HepG2 (cell line): ENCODE data around the gene CBFA2T2. TPM values are rescaled to one million over a fixed set of nuclear protein-coding genes. Genes with fewer than 3 reads are reported as not detected.
A peak's percentile ranks its signal among the peaks of the same experiment; 100 is the strongest.

Source experiments
- ATAC-seq: fragments of 200-7000 bp; cut with Tn5 transposase; 3 replicates; pipeline ENCODE4 v1.9.1; 2020; ENCODE audit warnings: mild to moderate bottlenecking, moderate library complexity
- BruUV-seq: library from RNA; stranded (reverse); fragments of 400-500 nt; replicated peaks from 2 replicates; lab custom pipeline; 2021; lab: Mats Ljungman, UMichigan
- CTCF ChIA-PET: fragments of 300-600 bp; formaldehyde crosslinking; extraction: SDS; loops from one replicate; lab custom pipeline; 2021; ENCODE audit warnings: low total read pairs, inconsistent platforms, low intra/inter-chr PET ratio; lab: Yijun Ruan, JAX
- POLR2A ChIA-PET: fragments of 350-600 bp; sonication (Branson Sonifier 250); formaldehyde crosslinking; loops from one replicate; lab custom pipeline; 2020; ENCODE audit warnings: antibody characterized with exemption, inconsistent platforms; lab: Yijun Ruan, JAX
- DNase-seq: peaks from one replicate; pipeline ENCODE4 v3.0.0-alpha.2; 2015; ENCODE audit warnings: low spot score
- FAIRE-seq: peaks from 3 replicates; lab custom pipeline; 2011; peaks lifted over from hg19 to GRCh38; lab: Jason Lieb, UNC
- H2AFZ ChIP-seq: one replicate; pipeline ENCODE4 v1.6.1; 2011; ENCODE audit warnings: low read length, inconsistent platforms
- H3K27ac ChIP-seq: fragments of 300-600 bp; 3 replicates; pipeline ENCODE4 v1.8.0; 2011; ENCODE audit warnings: mixed run types, mild to moderate bottlenecking, mixed read lengths, low read length, inconsistent platforms; ENCODE audit not compliant: insufficient read depth; ENCODE audit errors: extremely low read length
- H3K27me3 ChIP-seq, 2 experiments: fragments of 200-600 bp in 1 of 2; 2 replicates in 1 of 2; 3 replicates in 1 of 2; pipeline versions ENCODE4 v1.6.0 to v1.8.0; 2011; ENCODE audit warnings: low read length in 2 of 2, mild to moderate bottlenecking in 2 of 2, moderate library complexity in 2 of 2, inconsistent platforms in 1 of 2; ENCODE audit not compliant: insufficient read depth in 2 of 2, control insufficient read depth in 1 of 2
- H3K36me3 ChIP-seq, 2 experiments: fragments of 200-600 bp in 1 of 2; replicated peaks in 1 of 2; 2 replicates in 1 of 2; 3 replicates in 1 of 2; pipeline versions ENCODE4 v1.5.1 to v1.8.0; 2011; ENCODE audit warnings: low read length in 2 of 2, inconsistent platforms in 1 of 2; ENCODE audit not compliant: insufficient read depth in 2 of 2, control insufficient read depth in 1 of 2
- H3K4me1 ChIP-seq: 2 replicates; pipeline ENCODE4 v1.5.1; 2012; ENCODE audit warnings: low read length, inconsistent platforms; ENCODE audit not compliant: insufficient read depth
- H3K4me2 ChIP-seq: 2 replicates; pipeline ENCODE4 v1.6.0; 2011; ENCODE audit warnings: low read depth, low read length, inconsistent platforms
- H3K4me3 ChIP-seq, 3 experiments: fragments of 200-600 bp in 1 of 3; sonication (generic), shearing (Covaris generic) in 1 of 3; replicated peaks in 1 of 3; 2 replicates each; pipeline ENCODE4 v1.5.1; 2011 to 2016; ENCODE audit warnings: low read length in 3 of 3, inconsistent platforms in 2 of 3, low read depth in 2 of 3, mild to moderate bottlenecking in 2 of 3, control low read depth in 1 of 3, mixed read lengths in 1 of 3; ENCODE audit not compliant: insufficient read depth in 1 of 3
- H3K79me2 ChIP-seq: one replicate; pipeline ENCODE4 v1.6.1; 2011; ENCODE audit warnings: low read length, inconsistent platforms; ENCODE audit not compliant: insufficient read depth
- H3K9ac ChIP-seq: 2 replicates; pipeline ENCODE4 v1.6.0; 2011; ENCODE audit warnings: mild to moderate bottlenecking, low read depth, low read length, inconsistent platforms; ENCODE audit not compliant: insufficient read depth
- H3K9me3 ChIP-seq: 2 replicates; pipeline ENCODE4 v1.5.1; 2012; ENCODE audit warnings: mild to moderate bottlenecking, low read length
- H4K20me1 ChIP-seq: 2 replicates; pipeline ENCODE4 v1.6.0; 2011; ENCODE audit warnings: inconsistent platforms, mild to moderate bottlenecking, low read length, moderate library complexity; ENCODE audit not compliant: insufficient read depth
- CCAR2 ChIP-seq: fragments of 200-400 bp; formaldehyde crosslinking; optimal IDR thresholded peaks from 2 replicates; pipeline ENCODE3; 2018; ENCODE audit warnings: low read depth, mild to moderate bottlenecking, low read length, moderate library complexity
- KAT8 ChIP-seq: IDR thresholded peaks from 2 replicates; pipeline ENCODE4 v1.6.1; 2016; ENCODE audit warnings: missing genetic modification reagents, missing compliant biosample characterization
- KDM1A ChIP-seq: IDR thresholded peaks from 2 replicates; pipeline ENCODE4 v1.6.1; 2016; ENCODE audit warnings: missing compliant biosample characterization
- KDM4B ChIP-seq: sonication (generic); formaldehyde crosslinking; IDR thresholded peaks from 2 replicates; pipeline ENCODE4 v1.4.0; 2020; ENCODE audit warnings: missing genetic modification reagents
- MAFF ChIP-seq: IDR thresholded peaks from 2 replicates; pipeline ENCODE4 v1.6.1; 2011; ENCODE audit warnings: low read depth, low read length, improper control_type of control experiment
- MAFK ChIP-seq, 2 experiments: IDR thresholded peaks in 1 of 2; conservative IDR thresholded peaks in 1 of 2; 2 replicates each; pipeline ENCODE4 v1.6.1; 2011; ENCODE audit warnings: improper control_type of control experiment in 2 of 2, low read length in 2 of 2
- NONO ChIP-seq, 2 experiments: fragments of 450-650 bp in 1 of 2; sonication (generic) in 1 of 2; formaldehyde crosslinking in 1 of 2; IDR thresholded peaks in 1 of 2; conservative IDR thresholded peaks in 1 of 2; 2 replicates each; pipeline versions ENCODE4 v1.6.1 to v1.8.0; 2017 to 2022; ENCODE audit warnings: mild to moderate bottlenecking in 1 of 2, missing genetic modification reagents in 1 of 2, moderate library complexity in 1 of 2
- RORA ChIP-seq: sonication (generic); formaldehyde crosslinking; IDR thresholded peaks from 2 replicates; pipeline ENCODE4 v1.5.0; 2020; ENCODE audit warnings: mild to moderate bottlenecking, missing genetic modification reagents, moderate library complexity
- SMAD9 ChIP-seq: sonication (generic); formaldehyde crosslinking; IDR thresholded peaks from 2 replicates; pipeline ENCODE4 v1.5.1; 2020; ENCODE audit warnings: mild to moderate bottlenecking, missing genetic modification reagents
- SOX13 ChIP-seq, 3 experiments: fragments of 450-650 bp in 1 of 3; sonication (generic) in 1 of 3; formaldehyde crosslinking in 1 of 3; IDR thresholded peaks in 2 of 3; conservative IDR thresholded peaks in 1 of 3; 2 replicates each; pipeline versions ENCODE4 v1.5.0 to v1.6.1; 2016 to 2020; ENCODE audit warnings: antibody characterized with exemption in 1 of 3, mild to moderate bottlenecking in 1 of 3, missing compliant biosample characterization in 1 of 3, missing genetic modification reagents in 1 of 3, moderate library complexity in 1 of 3
- TCF12 ChIP-seq, 2 experiments: fragments of 450-650 bp in 1 of 2; sonication (generic) in 1 of 2; formaldehyde crosslinking in 1 of 2; IDR thresholded peaks; 2 replicates each; pipeline versions ENCODE4 v1.6.1 to v1.8.0; 2017 to 2022; ENCODE audit warnings: antibody characterized with exemption in 1 of 2, mild to moderate bottlenecking in 1 of 2, missing genetic modification reagents in 1 of 2, moderate library complexity in 1 of 2
- ZBTB33 ChIP-seq: sonication (generic); formaldehyde crosslinking; IDR thresholded peaks from 2 replicates; pipeline ENCODE4 v1.4.0; 2020; ENCODE audit warnings: missing genetic modification reagents
- ZBTB38 ChIP-seq: sonication (generic); formaldehyde crosslinking; IDR thresholded peaks from 2 replicates; pipeline ENCODE4 v1.5.1; 2020; ENCODE audit warnings: mild to moderate bottlenecking, missing genetic modification reagents
- ZNF280D ChIP-seq: sonication (generic); formaldehyde crosslinking; IDR thresholded peaks from 2 replicates; pipeline ENCODE4 v1.5.1; 2020; ENCODE audit warnings: mild to moderate bottlenecking, missing genetic modification reagents
- ZNF564 ChIP-seq: sonication (generic); formaldehyde crosslinking; IDR thresholded peaks from 2 replicates; pipeline ENCODE4 v1.8.1; 2023; ENCODE audit warnings: mild to moderate bottlenecking, missing genetic modification reagents
- WGBS: methylation state at CpG from one replicate; pipeline ENCODE4 v1.1.6; 2017; ENCODE audit warnings: low lambda C conversion rate; 5-methylcytosine and 5-hydroxymethylcytosine counted together
- in situ Hi-C: cut with HindIII; loops from 2 replicates; pipeline ENCODE4 v1.10.0; 2017; ENCODE audit warnings: low pct_unique_long_range_greater_than_20kb; ENCODE audit not compliant: extremely low pct_ligation_motif_present
- intact Hi-C: fragments of 100-400 bp; cut with micrococcal nuclease; formaldehyde crosslinking; loops from one replicate; pipeline ENCODE4 v1.10.0; 2022; ENCODE audit not compliant: unreplicated experiment
- polyA plus RNA-seq, 8 experiments: library from polyadenylated mRNA; depleted of rRNA in 3 of 8; stranded (reverse) in 7 of 8; unstranded in 1 of 8; fragments of >200 nt; fragmentation: Illumina TruSeq in 4 of 8; extraction: Trizol in 4 of 8; gene quantifications; 2 replicates each; pipeline versions ENCODE4 v1.2.1 to v1.2.3, GENCODE V29; 2011 to 2016; ENCODE audit warnings: low read depth in 4 of 8, missing spikeins in 1 of 8, mixed read lengths in 1 of 8; ENCODE audit not compliant: insufficient read depth in 1 of 8
- total RNA-seq, 5 experiments: library from RNA; depleted of rRNA; stranded (reverse); fragments of >200 nt; fragmentation: Illumina TruSeq; extraction: Trizol; gene quantifications; 2 replicates each; pipeline ENCODE4 v1.2.3, GENCODE V29; 2016; ENCODE audit warnings: low read depth in 1 of 5
- TF ChIP-seq, protein P1 (sequence below), 2 experiments: sonication (generic) in 1 of 2; formaldehyde crosslinking in 1 of 2; IDR thresholded peaks; 2 replicates each; pipeline versions ENCODE4 v1.5.1 to v1.6.1; 2011 to 2020; ENCODE audit warnings: borderline replicate concordance in 1 of 2, low read depth in 1 of 2, low read length in 1 of 2, mild to moderate bottlenecking in 1 of 2, missing genetic modification reagents in 1 of 2, moderate library complexity in 1 of 2

Gene CBFA2T2
- total and polyA plus RNA-seq, 2 of the 13 experiments (the other 11 are each of a cell fraction or from before 2014, with no cell fraction given), result 6.3 to 21.2 TPM

DNA sequence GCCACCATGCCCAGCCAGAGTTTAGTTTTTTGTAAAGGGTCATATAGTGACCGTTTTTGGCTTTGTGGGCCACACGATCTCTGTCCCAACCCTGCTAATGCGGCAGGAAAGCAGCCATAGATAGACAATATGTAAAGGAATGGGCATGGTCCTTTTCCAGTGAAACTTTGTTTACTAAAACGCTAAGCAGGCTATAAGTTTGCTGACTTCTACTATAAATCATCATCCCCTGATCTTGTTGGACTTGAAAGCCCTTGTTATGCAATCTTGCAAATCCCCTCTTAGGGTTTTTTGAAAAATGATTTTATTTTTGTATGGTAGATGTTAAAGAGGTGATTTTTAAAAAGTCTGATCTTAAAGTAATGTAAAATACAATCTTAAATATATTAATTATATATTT is 63.6 kb downstream of the CBFA2T2 start:
- POLR2A ChIA-PET, result no interaction called here
- no TSS peak for BruUV-seq
- DNase-seq (no peak), ATAC-seq (no peak), FAIRE-seq (no peak)
- Histone ChIP-seq H3K79me2 (peaks cover 18% of the 10 kb centered on the region), H3K4me3 (no peak overlapping the region), H3K27me3 (no peaks in the 10 kb centered on the region), H4K20me1 (no peaks in the 10 kb centered on the region), H3K27ac (no peak overlapping the region), H3K36me3 (peaks cover 0 to 4% of the 10 kb centered on the region in 2 experiments; a peak in 4 of 5 replicates), H3K9me3 (no peaks in the 10 kb centered on the region), H3K9ac (no peak overlapping the region), H3K4me2 (no peak overlapping the region), H2AFZ (no peak overlapping the region), H3K4me1 (peaks cover 47% of the 10 kb centered on the region)
- 91% methylated on average over 4 of the region's 4 CpGs for WGBS
- in situ Hi-C loops (no loop called here), intact Hi-C loops (no loop called here)
- CTCF ChIA-PET, result no interaction called here
- TF ChIP-seq ZBTB38 (CRISPR knock-in tag) (0 out of 2 replicates have a peak, but pooled peaks have one; percentile 52), SOX13 (IDR thresholded peaks at IDR 0.05) (no peak), SOX13 (CRISPR knock-in tag; conservative IDR thresholded peaks at IDR 0.05 in 1 of 2, IDR thresholded peaks at IDR 0.05 in 1 of 2) (no peak), KAT8 (CRISPR knock-in tag) (no peak), SMAD9 (CRISPR knock-in tag) (no peak), TCF12 (IDR thresholded peaks at IDR 0.05) (no peak), TCF12 (CRISPR knock-in tag; IDR thresholded peaks at IDR 0.05) (no peak), CCAR2 (no peak), MAFK (conservative IDR thresholded peaks at IDR 0.05 in 1 of 2, IDR thresholded peaks at IDR 0.05 in 1 of 2; ENCODE audit: low read length in 2 of 2) (peak in 1 of 2 experiments; percentile 38; a peak in 2 of 4 replicates), NONO (IDR thresholded peaks at IDR 0.05) (no peak), NONO (CRISPR knock-in tag; conservative IDR thresholded peaks at IDR 0.05) (no peak), ZNF564 (CRISPR knock-in tag) (no peak), MAFF (peak; percentile 37; the same call in 1 of the 2 replicates), KDM1A (CRISPR knock-in tag) (no peak), KDM4B (no peak), ZBTB33 (CRISPR knock-in tag) (no peak), ZNF280D (CRISPR knock-in tag) (no peak), RORA (CRISPR knock-in tag) (no peak)
- TF ChIP-seq, protein P1, sequence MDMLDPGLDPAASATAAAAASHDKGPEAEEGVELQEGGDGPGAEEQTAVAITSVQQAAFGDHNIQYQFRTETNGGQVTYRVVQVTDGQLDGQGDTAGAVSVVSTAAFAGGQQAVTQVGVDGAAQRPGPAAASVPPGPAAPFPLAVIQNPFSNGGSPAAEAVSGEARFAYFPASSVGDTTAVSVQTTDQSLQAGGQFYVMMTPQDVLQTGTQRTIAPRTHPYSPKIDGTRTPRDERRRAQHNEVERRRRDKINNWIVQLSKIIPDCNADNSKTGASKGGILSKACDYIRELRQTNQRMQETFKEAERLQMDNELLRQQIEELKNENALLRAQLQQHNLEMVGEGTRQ (IDR thresholded peaks at IDR 0.05; ENCODE audit: low read depth, low read length), result no peak
- TF ChIP-seq, protein P1 (CRISPR knock-in tag; IDR thresholded peaks at IDR 0.05; ENCODE audit: borderline replicate concordance), result no peak
